BE2C (cell line): ENCODE measurements around the gene SGPL1.

Experiments
- DNase-seq: peaks from one replicate; pipeline ENCODE4 v3.0.0-alpha.2; 2020
- H3K27me3 ChIP-seq: fragments of 250-450 bp; sonication (Bioruptor Pico); 2 replicates; pipeline ENCODE4 v1.5.1; 2020; ENCODE audit warnings: mild to moderate bottlenecking
- H3K36me3 ChIP-seq: fragments of 250-450 bp; sonication (Bioruptor Pico); 2 replicates; pipeline ENCODE4 v1.5.1; 2020; ENCODE audit warnings: mild to moderate bottlenecking
- H3K4me1 ChIP-seq: fragments of 250-450 bp; sonication (Bioruptor Pico); 2 replicates; pipeline ENCODE4 v1.5.1; 2020
- H3K4me3 ChIP-seq: 2 replicates; pipeline ENCODE4 v1.5.1; 2011; ENCODE audit warnings: low read depth, low read length
- H3K9me3 ChIP-seq: fragments of 250-450 bp; sonication (Bioruptor Pico); 2 replicates; pipeline ENCODE4 v1.5.1; 2020
- TF ChIP-seq, protein P1 (sequence below): IDR thresholded peaks from 2 replicates; pipeline ENCODE4 v1.5.1; 2012; ENCODE audit warnings: mild to moderate bottlenecking, low read depth, low read length

Gene SGPL1

DNA sequence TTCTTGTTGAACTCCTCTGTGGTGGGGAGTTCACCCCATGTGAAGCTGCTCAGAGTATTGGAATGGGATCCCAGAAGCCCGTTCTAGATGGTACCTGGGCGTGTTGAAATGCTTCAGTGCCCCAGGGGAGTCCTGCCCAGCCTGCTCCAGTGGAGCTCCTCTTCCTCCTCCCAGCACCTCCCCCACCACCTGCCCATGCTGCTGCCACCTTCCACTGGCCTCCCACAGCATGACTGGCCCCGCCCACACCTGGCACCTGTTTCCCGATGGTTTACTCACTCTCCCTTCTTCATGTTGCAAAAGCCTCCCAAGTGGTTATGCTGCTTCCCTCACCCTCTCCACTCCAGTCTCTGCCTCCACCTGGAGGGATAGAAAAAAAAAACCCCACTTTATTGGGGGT is 104.8 kb downstream of the SGPL1 start:
- DNase-seq = no peak
- TF ChIP-seq, protein P1, sequence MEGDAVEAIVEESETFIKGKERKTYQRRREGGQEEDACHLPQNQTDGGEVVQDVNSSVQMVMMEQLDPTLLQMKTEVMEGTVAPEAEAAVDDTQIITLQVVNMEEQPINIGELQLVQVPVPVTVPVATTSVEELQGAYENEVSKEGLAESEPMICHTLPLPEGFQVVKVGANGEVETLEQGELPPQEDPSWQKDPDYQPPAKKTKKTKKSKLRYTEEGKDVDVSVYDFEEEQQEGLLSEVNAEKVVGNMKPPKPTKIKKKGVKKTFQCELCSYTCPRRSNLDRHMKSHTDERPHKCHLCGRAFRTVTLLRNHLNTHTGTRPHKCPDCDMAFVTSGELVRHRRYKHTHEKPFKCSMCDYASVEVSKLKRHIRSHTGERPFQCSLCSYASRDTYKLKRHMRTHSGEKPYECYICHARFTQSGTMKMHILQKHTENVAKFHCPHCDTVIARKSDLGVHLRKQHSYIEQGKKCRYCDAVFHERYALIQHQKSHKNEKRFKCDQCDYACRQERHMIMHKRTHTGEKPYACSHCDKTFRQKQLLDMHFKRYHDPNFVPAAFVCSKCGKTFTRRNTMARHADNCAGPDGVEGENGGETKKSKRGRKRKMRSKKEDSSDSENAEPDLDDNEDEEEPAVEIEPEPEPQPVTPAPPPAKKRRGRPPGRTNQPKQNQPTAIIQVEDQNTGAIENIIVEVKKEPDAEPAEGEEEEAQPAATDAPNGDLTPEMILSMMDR = no peak
- Histone ChIP-seq H3K36me3 (no peaks in the 10 kb centered on the region), H3K9me3 (no peaks in the 10 kb centered on the region), H3K4me3 (no peak overlapping the region), H3K27me3 (no peaks in the 10 kb centered on the region), H3K4me1 (peaks cover 2% of the 10 kb centered on the region; the same call in 1 of the 2 replicates)

DNA sequence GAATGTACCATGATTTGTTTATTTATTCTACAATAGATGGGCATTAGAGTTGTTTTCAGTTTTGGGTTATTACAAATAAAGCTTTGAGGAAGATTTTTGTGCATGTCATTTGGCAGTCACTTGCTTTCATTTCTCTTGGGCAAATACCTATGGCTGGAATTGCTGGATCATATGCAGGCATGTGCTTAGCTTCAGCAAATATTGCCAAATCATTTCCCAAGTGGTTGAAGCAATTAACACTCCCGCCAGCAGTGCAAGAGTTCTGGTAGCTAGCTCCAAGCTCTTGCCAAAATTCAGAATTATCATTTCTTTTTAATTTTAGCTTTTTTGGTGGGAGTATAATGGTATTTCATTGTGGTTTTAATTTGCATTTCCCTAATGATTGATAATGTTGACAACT is 105.5 kb downstream of the SGPL1 start:
- TF ChIP-seq, protein P1 = no peak

DNA sequence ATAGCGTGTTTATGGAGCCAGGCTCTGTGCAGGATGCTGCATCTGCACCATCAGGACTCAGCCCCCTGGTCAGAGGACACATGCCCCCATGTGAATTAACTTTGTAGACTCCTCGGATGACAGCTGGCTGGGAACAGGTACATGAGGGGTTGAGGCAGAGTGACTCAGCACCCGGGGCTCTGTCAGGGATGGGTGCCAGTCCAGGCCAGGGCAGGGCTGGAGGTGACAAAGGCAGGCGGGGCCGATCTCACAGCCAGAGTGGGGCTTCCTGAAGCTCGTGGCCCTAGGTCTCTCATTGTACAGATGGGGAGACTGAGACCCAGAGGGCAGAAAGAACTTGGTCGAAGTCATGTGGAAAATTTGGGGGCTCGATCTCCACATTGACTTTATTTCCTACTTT is 107.9 kb downstream of the SGPL1 start:
- no peaks in the 10 kb centered on the region for H3K36me3 ChIP-seq
- H3K4me1 ChIP-seq = peaks cover 26% of the 10 kb centered on the region
- TF ChIP-seq, protein P1 = no peak
- no peaks in the 10 kb centered on the region for H3K9me3 ChIP-seq
- no peak overlapping the region for H3K4me3 ChIP-seq
- DNase-seq = no peak
- no peaks in the 10 kb centered on the region for H3K27me3 ChIP-seq

More for the DNA sequence above, 105.5 kb downstream of the SGPL1 start:
- Histone ChIP-seq H3K9me3 (no peaks in the 10 kb centered on the region), H3K36me3 (no peaks in the 10 kb centered on the region), H3K4me1 (peaks cover 7% of the 10 kb centered on the region), H3K4me3 (no peak overlapping the region), H3K27me3 (no peaks in the 10 kb centered on the region)
- no peak for DNase-seq

DNA sequence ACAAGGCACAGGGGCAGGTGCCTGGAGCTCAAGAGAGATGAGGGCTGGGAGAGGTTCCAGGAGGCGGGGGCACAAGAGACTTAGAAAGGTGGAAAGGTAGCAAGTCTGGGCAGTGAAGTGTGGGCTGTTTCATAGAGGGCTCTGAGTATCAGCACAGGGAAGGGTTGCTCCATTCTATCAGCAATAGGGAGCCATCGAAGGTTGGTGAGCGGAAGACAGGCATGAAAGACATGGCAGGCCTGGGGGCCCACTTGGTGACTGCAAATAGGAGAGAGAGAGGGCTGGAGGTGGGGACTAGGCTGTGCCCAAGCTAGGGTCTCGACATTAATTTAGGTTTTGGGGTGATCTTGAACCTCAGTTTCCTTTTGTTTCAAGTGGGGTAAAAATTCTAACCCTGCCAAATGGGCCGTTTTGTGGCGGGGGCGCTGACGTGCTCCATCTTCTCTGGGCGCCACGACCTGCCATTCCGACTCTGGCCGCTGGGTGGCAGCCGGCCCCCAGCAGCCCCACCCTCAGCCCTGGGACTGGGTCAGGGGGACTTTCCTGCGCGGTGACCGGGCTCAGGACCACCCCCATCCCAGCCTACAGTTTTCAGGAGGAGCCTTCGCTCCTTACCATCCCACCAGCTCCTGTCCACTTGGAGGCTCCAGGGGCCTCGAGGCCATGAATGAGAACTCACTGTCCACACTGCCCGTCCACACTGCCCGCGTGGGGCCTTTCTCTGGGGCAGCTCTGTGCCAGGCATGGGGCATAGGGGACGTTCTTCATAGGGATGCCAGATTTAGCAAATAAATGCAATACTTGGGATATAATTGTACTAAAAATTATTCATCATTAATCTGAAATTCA is 109.9 kb downstream of the SGPL1 start:
- peaks cover 26% of the 10 kb centered on the region for H3K4me1 ChIP-seq
- no peak overlapping the region for H3K4me3 ChIP-seq
- H3K9me3 ChIP-seq = no peaks in the 10 kb centered on the region
- no peaks in the 10 kb centered on the region for H3K36me3 ChIP-seq
- H3K27me3 ChIP-seq = no peaks in the 10 kb centered on the region
- TF ChIP-seq, protein P1 = peak; percentile 89
- DNase-seq = peak; percentile 71

DNA sequence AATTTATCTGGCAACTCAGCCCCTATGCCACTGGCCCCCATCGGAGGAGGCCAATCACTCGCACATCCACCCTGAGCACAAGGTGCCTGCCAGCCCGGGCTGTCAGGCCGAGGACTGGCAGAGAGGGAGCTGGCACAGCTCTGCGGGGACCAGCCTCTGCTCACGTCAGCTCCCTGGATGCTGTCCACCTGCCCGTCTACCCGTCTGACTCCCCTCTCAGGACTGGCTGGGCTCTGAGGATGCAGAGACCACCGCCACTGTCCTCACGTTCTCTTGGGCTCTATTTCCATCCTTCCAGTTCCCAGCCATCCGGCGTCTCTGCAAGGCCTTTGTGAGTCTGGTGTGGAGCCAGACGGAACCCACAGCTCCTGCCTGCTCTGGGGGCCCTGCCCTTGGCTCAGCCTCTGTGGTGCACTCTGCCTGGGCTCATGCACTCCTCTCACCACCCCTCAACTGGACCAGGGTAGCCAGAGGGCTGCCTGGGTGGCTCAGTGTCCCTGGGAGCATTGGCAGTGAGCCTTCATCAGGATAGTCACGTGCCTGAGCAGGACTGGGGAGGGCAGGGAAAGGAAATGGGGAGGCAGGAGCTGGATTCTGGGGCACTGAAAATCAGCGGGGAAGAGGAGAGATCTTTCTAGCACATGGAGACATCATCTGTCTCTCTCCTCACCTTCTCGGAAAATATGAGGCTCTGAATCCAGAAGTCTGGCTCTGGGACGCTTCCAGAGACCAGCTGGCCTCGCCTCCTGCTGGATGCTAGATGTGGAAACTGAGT is 110.7 kb downstream of the SGPL1 start:
- Histone ChIP-seq H3K27me3 (no peaks in the 10 kb centered on the region), H3K4me3 (no peak overlapping the region), H3K36me3 (no peaks in the 10 kb centered on the region), H3K4me1 (peaks cover 26% of the 10 kb centered on the region), H3K9me3 (no peaks in the 10 kb centered on the region)
- TF ChIP-seq, protein P1 = no peak
- no peak for DNase-seq
